Raji (cell line): ENCODE measurements around the gene ADIPOR1.

Experiments used
- POLR2A ChIP-seq: IDR thresholded peaks from 2 replicates; pipeline ENCODE4 v1.6.1; 2011; ENCODE audit warnings: low read depth, low read length, control low read depth; ENCODE audit not compliant: insufficient read depth

The ADIPOR1 gene

GRCh38 chr1:202909494-202909893 lies 48.6 kb downstream of the ADIPOR1 start:
- no peak for TF ChIP-seq POLR2A

DNA sequence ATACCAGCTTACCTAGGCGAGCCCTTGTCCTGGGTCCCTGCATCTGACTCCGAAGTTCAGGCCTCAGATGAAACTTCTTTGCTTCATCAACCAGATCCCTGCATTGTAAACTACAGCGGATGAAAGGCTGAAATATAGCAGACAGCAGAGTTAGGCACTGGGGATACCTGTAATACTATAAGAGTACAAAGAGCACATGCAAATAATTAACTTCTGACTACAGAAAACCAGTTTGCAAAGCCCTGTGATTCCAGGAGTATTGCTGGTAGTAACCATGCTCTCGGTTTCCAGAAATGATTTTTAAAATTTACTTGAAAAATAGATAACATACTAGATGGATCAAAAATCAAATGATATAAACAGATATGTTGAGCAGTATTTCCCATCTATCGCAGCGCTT lies 49.1 kb downstream of the ADIPOR1 start:
- no peak for TF ChIP-seq POLR2A

GRCh38 chr1:202905331-202905730 lies 52.8 kb downstream of the ADIPOR1 start:
- TF ChIP-seq POLR2A, result no peak

GRCh38 chr1:202901555-202901954 lies 56.6 kb downstream of the ADIPOR1 start:
- TF ChIP-seq POLR2A, result no peak

DNA sequence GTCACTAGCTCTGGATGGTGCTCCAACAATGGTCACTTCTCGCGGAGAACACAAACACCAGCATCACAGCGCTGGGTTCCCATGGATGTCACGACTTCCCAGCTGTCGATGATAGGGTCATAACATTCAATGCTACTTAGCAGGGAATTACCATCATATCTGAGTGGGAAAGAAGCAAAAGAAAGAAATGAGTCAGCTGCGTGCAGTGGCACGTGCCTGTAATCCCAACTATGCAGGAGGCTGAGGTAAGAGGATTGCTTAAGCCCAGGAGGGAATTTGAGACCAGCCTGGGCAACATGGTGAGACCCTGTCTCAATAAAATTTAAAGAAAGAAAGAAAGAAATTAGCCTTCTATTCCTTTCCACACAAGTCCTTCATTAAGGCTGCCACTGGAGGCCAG lies 65.6 kb downstream of the ADIPOR1 start:
- TF ChIP-seq POLR2A, result no peak
